HepG2 (cell line): Measurements from ENCODE around the gene CMIP. TPM values are rescaled to one million over a fixed set of nuclear protein-coding genes. Genes with fewer than 3 reads are reported as not detected.

Source experiments
- ATAC-seq: fragments of 200-7000 bp; cut with Tn5 transposase; 3 replicates; pipeline ENCODE4 v1.9.1; 2020; ENCODE audit warnings: mild to moderate bottlenecking, moderate library complexity
- BruUV-seq: library from RNA; stranded (reverse); fragments of 400-500 nt; replicated peaks from 2 replicates; lab custom pipeline; 2021; lab: Mats Ljungman, UMichigan
- CTCF ChIA-PET: fragments of 300-600 bp; formaldehyde crosslinking; extraction: SDS; loops from one replicate; lab custom pipeline; 2021; ENCODE audit warnings: low total read pairs, inconsistent platforms, low intra/inter-chr PET ratio; lab: Yijun Ruan, JAX
- POLR2A ChIA-PET: fragments of 350-600 bp; sonication (Branson Sonifier 250); formaldehyde crosslinking; loops from one replicate; lab custom pipeline; 2020; ENCODE audit warnings: antibody characterized with exemption, inconsistent platforms; lab: Yijun Ruan, JAX
- DNase-seq: peaks from one replicate; pipeline ENCODE4 v3.0.0-alpha.2; 2015; ENCODE audit warnings: low spot score
- FAIRE-seq: peaks from 3 replicates; lab custom pipeline; 2011; peaks lifted over from hg19 to GRCh38; lab: Jason Lieb, UNC
- H2AFZ ChIP-seq: one replicate; pipeline ENCODE4 v1.6.1; 2011; ENCODE audit warnings: low read length, inconsistent platforms
- H3K27ac ChIP-seq: fragments of 300-600 bp; 3 replicates; pipeline ENCODE4 v1.8.0; 2011; ENCODE audit warnings: mixed run types, mild to moderate bottlenecking, mixed read lengths, low read length, inconsistent platforms; ENCODE audit not compliant: insufficient read depth; ENCODE audit errors: extremely low read length
- H3K27me3 ChIP-seq, 2 experiments: fragments of 200-600 bp in 1 of 2; 2 replicates in 1 of 2; 3 replicates in 1 of 2; pipeline versions ENCODE4 v1.6.0 to v1.8.0; 2011; ENCODE audit warnings: low read length in 2 of 2, mild to moderate bottlenecking in 2 of 2, moderate library complexity in 2 of 2, inconsistent platforms in 1 of 2; ENCODE audit not compliant: insufficient read depth in 2 of 2, control insufficient read depth in 1 of 2
- H3K36me3 ChIP-seq, 2 experiments: fragments of 200-600 bp in 1 of 2; replicated peaks in 1 of 2; 2 replicates in 1 of 2; 3 replicates in 1 of 2; pipeline versions ENCODE4 v1.5.1 to v1.8.0; 2011; ENCODE audit warnings: low read length in 2 of 2, inconsistent platforms in 1 of 2; ENCODE audit not compliant: insufficient read depth in 2 of 2, control insufficient read depth in 1 of 2
- H3K4me1 ChIP-seq: 2 replicates; pipeline ENCODE4 v1.5.1; 2012; ENCODE audit warnings: low read length, inconsistent platforms; ENCODE audit not compliant: insufficient read depth
- H3K4me2 ChIP-seq: 2 replicates; pipeline ENCODE4 v1.6.0; 2011; ENCODE audit warnings: low read depth, low read length, inconsistent platforms
- H3K4me3 ChIP-seq, 3 experiments: fragments of 200-600 bp in 1 of 3; sonication (generic), shearing (Covaris generic) in 1 of 3; replicated peaks in 1 of 3; 2 replicates each; pipeline ENCODE4 v1.5.1; 2011 to 2016; ENCODE audit warnings: low read length in 3 of 3, inconsistent platforms in 2 of 3, low read depth in 2 of 3, mild to moderate bottlenecking in 2 of 3, control low read depth in 1 of 3, mixed read lengths in 1 of 3; ENCODE audit not compliant: insufficient read depth in 1 of 3
- H3K79me2 ChIP-seq: one replicate; pipeline ENCODE4 v1.6.1; 2011; ENCODE audit warnings: low read length, inconsistent platforms; ENCODE audit not compliant: insufficient read depth
- H3K9ac ChIP-seq: 2 replicates; pipeline ENCODE4 v1.6.0; 2011; ENCODE audit warnings: mild to moderate bottlenecking, low read depth, low read length, inconsistent platforms; ENCODE audit not compliant: insufficient read depth
- H3K9me3 ChIP-seq: 2 replicates; pipeline ENCODE4 v1.5.1; 2012; ENCODE audit warnings: mild to moderate bottlenecking, low read length
- H4K20me1 ChIP-seq: 2 replicates; pipeline ENCODE4 v1.6.0; 2011; ENCODE audit warnings: inconsistent platforms, mild to moderate bottlenecking, low read length, moderate library complexity; ENCODE audit not compliant: insufficient read depth
- CREB1 ChIP-seq, 2 experiments: fragments of 450-650 bp in 1 of 2; IDR thresholded peaks; 2 replicates each; pipeline ENCODE4 v1.6.1; 2016 to 2017; ENCODE audit warnings: control low read depth in 1 of 2, mild to moderate bottlenecking in 1 of 2, missing compliant biosample characterization in 1 of 2, missing genetic modification characterization in 1 of 2
- MLLT10 ChIP-seq: sonication (generic); formaldehyde crosslinking; IDR thresholded peaks from 2 replicates; pipeline ENCODE4 v1.4.0; 2020; ENCODE audit warnings: missing genetic modification reagents
- SRSF1 ChIP-seq: fragments of 200-400 bp; formaldehyde crosslinking; optimal IDR thresholded peaks from 2 replicates; pipeline ENCODE3; 2017; ENCODE audit warnings: mild to moderate bottlenecking, low read depth, low read length, moderate library complexity
- ZMYM4 ChIP-seq: sonication (generic); formaldehyde crosslinking; IDR thresholded peaks from 2 replicates; pipeline ENCODE4 v1.8.1; 2023; ENCODE audit warnings: mild to moderate bottlenecking, missing genetic modification reagents
- ZNF501 ChIP-seq: sonication (generic); formaldehyde crosslinking; IDR thresholded peaks from 2 replicates; pipeline ENCODE4 v1.5.1; 2020; ENCODE audit warnings: mild to moderate bottlenecking, moderate library complexity, missing genetic modification reagents
- WGBS: methylation state at CpG from one replicate; pipeline ENCODE4 v1.1.6; 2017; ENCODE audit warnings: low lambda C conversion rate; 5-methylcytosine and 5-hydroxymethylcytosine counted together
- in situ Hi-C: cut with HindIII; loops from 2 replicates; pipeline ENCODE4 v1.10.0; 2017; ENCODE audit warnings: low pct_unique_long_range_greater_than_20kb; ENCODE audit not compliant: extremely low pct_ligation_motif_present
- intact Hi-C: fragments of 100-400 bp; cut with micrococcal nuclease; formaldehyde crosslinking; loops from one replicate; pipeline ENCODE4 v1.10.0; 2022; ENCODE audit not compliant: unreplicated experiment
- polyA plus RNA-seq, 8 experiments: library from polyadenylated mRNA; depleted of rRNA in 3 of 8; stranded (reverse) in 7 of 8; unstranded in 1 of 8; fragments of >200 nt; fragmentation: Illumina TruSeq in 4 of 8; extraction: Trizol in 4 of 8; gene quantifications; 2 replicates each; pipeline versions ENCODE4 v1.2.1 to v1.2.3, GENCODE V29; 2011 to 2016; ENCODE audit warnings: low read depth in 4 of 8, missing spikeins in 1 of 8, mixed read lengths in 1 of 8; ENCODE audit not compliant: insufficient read depth in 1 of 8
- total RNA-seq, 5 experiments: library from RNA; depleted of rRNA; stranded (reverse); fragments of >200 nt; fragmentation: Illumina TruSeq; extraction: Trizol; gene quantifications; 2 replicates each; pipeline ENCODE4 v1.2.3, GENCODE V29; 2016; ENCODE audit warnings: low read depth in 1 of 5

The CMIP gene
- total and polyA plus RNA-seq, 2 of the 13 experiments (the other 11 are each of a cell fraction or from before 2014, with no cell fraction given): 10.9 to 18.1 TPM

DNA sequence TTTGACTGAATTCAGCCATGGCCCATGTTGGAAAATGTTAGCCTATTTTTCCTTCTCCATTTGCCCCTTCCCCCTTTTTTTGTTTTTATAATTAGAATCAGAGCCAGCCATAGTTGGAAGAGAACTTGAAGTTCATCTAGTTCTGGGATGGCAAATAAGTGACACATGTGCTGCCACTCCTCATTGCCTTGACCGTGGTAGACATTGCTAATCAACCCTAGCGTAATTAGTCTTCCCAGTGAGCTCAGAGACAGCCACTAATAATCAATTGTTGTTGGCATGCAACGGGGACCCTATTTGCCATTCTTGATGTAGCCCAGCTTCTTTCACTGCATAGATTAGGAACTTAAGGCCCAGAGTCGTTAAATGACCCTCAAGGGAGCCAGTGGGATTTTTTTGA is 16.6 kb downstream of the CMIP start:
- BruUV-seq: no TSS peak

DNA sequence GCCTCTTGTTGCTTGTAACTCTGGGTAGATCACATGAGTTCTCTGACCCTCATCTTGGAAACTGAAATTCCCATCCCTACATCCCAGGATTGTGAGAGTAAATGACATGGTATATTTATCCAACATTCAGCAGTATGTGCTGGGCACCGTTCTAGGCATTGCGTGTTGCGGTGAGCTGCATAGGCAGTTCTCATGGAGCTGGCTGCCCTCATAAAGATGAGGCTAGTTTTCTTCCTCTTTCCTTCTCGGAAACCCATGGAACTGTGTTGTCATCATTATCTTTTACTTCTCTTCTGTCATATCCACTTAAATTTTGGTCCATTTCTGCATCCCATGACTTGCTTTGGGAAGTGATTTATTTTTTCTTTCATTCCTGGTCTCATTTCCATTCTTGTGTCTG is 17.2 kb downstream of the CMIP start:
- Histone ChIP-seq H3K79me2 (peaks cover 100% of the 10 kb centered on the region), H3K36me3 (peaks cover 14 to 57% of the 10 kb centered on the region in 2 experiments), H3K4me1 (peaks cover 100% of the 10 kb centered on the region), H3K27me3 (no peaks in the 10 kb centered on the region), H4K20me1 (peaks cover 98% of the 10 kb centered on the region), H2AFZ (no peak overlapping the region), H3K27ac (no peak overlapping the region), H3K9me3 (no peaks in the 10 kb centered on the region), H3K4me3 (no peak overlapping the region), H3K4me2 (no peak overlapping the region), H3K9ac (no peak overlapping the region)
- in situ Hi-C loops (no loop called here), intact Hi-C loops (no loop called here)
- BruUV-seq: no TSS peak
- ChIA-PET POLR2A (interaction anchor here (1.7 to 4.0 kb wide), 2 partner anchors 10 to 87 kb away, joined by 6 to 15 read pairs; no protein-coding TSS in a partner anchor), CTCF (no interaction called here)
- ATAC-seq (no peak), DNase-seq (no peak), FAIRE-seq (no peak)
- WGBS: 95% methylated on average over 4 of the region's 4 CpGs
- TF ChIP-seq MLLT10 (CRISPR knock-in tag) (no peak), CREB1 (IDR thresholded peaks at IDR 0.05) (0 out of 2 replicates have a peak, but pooled peaks have one; percentile 35), CREB1 (CRISPR knock-in tag; IDR thresholded peaks at IDR 0.05) (no peak)

More for the DNA sequence above, 16.6 kb downstream of the CMIP start:
- ChIA-PET CTCF (no interaction called here), POLR2A (interaction anchor here (4.0 kb wide), 1 partner anchor 9 kb away, joined by 15 read pairs; no protein-coding TSS in a partner anchor)
- H3K9ac ChIP-seq: no peak overlapping the region
- intact Hi-C loops (no loop called here), in situ Hi-C loops (no loop called here)
- no peak overlapping the region for H2AFZ ChIP-seq
- no peak for FAIRE-seq
- no peak for ATAC-seq
- H3K4me1 ChIP-seq: peaks cover 100% of the 10 kb centered on the region
- no peak for DNase-seq
- TF ChIP-seq ZNF501 (CRISPR knock-in tag): 0 out of 2 replicates have a peak, but pooled peaks have one; percentile 24
- TF ChIP-seq ZMYM4: no peak
- TF ChIP-seq SRSF1: no peak
- WGBS: 95% methylated on average over 4 of the region's 4 CpGs
- H4K20me1 ChIP-seq: peaks cover 98% of the 10 kb centered on the region
- H3K79me2 ChIP-seq: peaks cover 100% of the 10 kb centered on the region
- H3K4me2 ChIP-seq: no peak overlapping the region
- no peaks in the 10 kb centered on the region for H3K27me3 ChIP-seq
- no peak overlapping the region for H3K4me3 ChIP-seq
- no peak overlapping the region for H3K27ac ChIP-seq
- no peaks in the 10 kb centered on the region for H3K9me3 ChIP-seq
- H3K36me3 ChIP-seq: peaks cover 15 to 61% of the 10 kb centered on the region in 2 experiments
